Epithelial cell of proximal tubule (primary cell): ENCODE data around the gene ZNF148. TPM values are rescaled to one million over a fixed set of nuclear protein-coding genes. Genes with fewer than 3 reads are reported as not detected.

Experiments used
- DNase-seq: peaks from one replicate; pipeline ENCODE4 v3.0.0-alpha.2; 2011; ENCODE audit warnings: low read depth
- H3K4me3 ChIP-seq: 2 replicates; pipeline ENCODE4 v1.5.1; 2011; ENCODE audit warnings: low read depth, mild to moderate bottlenecking, low read length
- total RNA-seq: library from RNA; depleted of rRNA; stranded (reverse); fragments of >200 nt; gene quantifications from 2 replicates; pipeline ENCODE4 v1.2.3, GENCODE V29; 2015
- TF ChIP-seq, protein P1 (sequence below): conservative IDR thresholded peaks from 2 replicates; pipeline ENCODE4 v1.5.1; 2012; ENCODE audit warnings: low read depth, mild to moderate bottlenecking, low read length

ZNF148 gene
- total RNA-seq, 1 donor from 2014 or later: 16.3 TPM

DNA sequence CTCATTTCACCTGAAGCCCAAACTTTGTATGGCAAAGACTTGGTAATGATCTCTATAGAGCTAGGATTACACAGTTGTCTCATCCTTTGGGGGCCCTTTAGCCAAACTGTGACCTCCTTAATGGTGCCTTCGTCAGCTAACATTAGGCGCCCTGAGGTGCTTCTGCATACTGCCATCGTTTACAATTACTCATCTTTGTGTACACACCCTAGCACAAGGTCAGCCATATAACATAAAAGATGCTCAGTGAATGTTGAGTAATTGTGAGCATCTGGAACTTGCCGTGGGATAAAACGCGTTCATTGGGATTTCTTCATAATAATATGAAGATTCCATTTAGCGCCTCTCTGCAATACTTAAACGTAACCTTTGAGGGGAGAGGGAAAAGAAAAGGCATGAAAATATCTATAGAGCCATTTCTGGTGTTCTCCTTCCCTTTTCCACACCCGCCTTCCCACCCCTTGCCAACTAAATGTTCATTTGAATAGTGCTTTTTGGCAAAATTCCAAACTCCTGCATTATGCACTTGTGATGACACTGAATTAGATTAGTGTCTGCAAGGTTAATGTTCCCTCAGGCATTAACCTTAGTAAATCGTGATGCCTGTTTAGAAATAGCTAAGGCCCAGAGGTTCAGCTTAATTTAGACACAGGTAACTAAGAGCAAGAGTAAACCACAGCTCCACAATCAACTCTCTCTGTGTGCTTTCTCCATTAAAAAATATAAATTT lies 990 bp upstream of the ZNF148 start:
- TF ChIP-seq, protein P1, sequence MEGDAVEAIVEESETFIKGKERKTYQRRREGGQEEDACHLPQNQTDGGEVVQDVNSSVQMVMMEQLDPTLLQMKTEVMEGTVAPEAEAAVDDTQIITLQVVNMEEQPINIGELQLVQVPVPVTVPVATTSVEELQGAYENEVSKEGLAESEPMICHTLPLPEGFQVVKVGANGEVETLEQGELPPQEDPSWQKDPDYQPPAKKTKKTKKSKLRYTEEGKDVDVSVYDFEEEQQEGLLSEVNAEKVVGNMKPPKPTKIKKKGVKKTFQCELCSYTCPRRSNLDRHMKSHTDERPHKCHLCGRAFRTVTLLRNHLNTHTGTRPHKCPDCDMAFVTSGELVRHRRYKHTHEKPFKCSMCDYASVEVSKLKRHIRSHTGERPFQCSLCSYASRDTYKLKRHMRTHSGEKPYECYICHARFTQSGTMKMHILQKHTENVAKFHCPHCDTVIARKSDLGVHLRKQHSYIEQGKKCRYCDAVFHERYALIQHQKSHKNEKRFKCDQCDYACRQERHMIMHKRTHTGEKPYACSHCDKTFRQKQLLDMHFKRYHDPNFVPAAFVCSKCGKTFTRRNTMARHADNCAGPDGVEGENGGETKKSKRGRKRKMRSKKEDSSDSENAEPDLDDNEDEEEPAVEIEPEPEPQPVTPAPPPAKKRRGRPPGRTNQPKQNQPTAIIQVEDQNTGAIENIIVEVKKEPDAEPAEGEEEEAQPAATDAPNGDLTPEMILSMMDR: no peak
- no peak for DNase-seq
- peak overlapping the region; percentile 64 for H3K4me3 ChIP-seq

DNA sequence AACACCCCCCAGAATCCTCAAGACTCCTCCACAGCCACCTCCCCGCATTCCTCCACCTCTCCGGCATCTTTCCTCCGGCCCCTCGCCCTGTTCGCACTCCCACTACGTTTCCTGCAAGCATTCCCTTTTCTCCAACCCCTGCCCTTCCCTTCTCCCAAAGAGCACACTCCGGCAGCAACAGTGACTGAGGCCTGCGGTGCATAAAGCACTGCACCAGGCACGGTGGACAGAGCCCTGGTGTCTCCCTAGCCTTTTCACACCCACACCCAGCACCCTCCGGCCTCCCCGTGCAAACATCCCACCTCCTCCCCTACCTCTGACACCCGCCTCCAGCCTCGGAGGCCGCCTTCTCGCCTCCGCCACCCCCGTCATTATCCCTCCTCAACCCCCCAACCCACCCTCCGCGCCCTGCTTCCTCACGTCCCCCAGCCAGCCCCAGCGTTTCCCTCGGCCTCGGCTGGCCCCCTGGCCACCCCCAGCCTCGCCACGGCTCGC lies 577 bp downstream of the ZNF148 start:
- peak overlapping the region; percentile 64 for H3K4me3 ChIP-seq
- TF ChIP-seq, protein P1: no peak
- no peak for DNase-seq

DNA sequence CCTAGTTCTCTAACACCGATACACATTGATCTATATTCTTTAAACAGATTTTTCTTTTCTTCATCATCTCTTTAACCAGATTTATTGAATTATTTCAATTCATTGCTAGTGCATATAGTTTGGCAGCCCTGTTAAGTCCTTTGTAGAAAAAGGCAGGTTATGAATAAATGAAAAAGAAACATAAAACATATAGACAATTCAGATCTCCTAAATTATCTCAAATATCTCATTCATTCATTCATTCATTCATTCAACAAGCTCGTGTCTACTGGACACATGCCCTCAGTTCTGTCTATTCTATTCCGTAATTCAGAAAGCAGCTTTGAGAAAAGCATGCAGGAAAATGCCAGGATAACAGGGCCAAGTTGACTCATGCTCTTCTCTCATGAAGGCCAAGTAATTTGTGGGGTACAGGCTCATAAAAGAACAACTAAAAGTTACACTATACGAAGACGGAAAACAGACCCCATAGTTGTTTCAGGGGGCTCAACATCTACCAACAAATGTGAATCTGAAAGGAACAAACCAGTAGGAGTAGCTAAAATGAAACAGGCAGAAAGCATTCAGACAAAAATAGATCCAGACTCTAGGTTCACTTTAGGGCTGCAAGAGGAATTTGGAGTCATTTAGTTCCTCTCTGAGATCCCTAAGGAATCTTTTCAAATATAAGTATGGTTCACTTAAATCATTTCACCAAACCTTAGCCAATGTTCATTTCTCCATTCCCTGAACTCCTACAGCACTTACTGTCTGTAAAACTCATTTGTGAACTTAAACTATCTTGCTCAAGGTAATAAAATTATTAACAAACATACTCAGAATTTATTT lies 7.5 kb downstream of the ZNF148 start:
- TF ChIP-seq, protein P1: no peak
- no peak overlapping the region for H3K4me3 ChIP-seq
- no peak for DNase-seq

DNA sequence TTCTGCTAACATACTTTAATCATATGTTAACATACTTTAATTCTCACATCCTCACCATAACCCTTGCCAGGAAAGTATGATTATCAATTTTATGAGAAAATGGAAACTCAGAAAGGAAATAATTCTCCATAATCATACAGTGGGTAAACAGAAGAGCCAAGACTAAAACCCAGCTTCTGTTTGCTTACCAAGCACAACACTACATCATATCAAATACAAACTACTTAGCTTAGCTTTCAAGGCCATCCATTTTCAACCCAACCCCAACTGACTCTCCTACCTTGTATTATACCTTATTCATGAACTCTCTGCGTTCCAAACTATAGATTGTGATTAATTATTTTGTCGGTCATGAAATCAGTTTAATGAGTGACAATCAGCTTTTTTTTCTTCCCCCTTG lies 9.0 kb downstream of the ZNF148 start:
- no peak for DNase-seq
- TF ChIP-seq, protein P1: no peak
- H3K4me3 ChIP-seq: no peak overlapping the region

DNA sequence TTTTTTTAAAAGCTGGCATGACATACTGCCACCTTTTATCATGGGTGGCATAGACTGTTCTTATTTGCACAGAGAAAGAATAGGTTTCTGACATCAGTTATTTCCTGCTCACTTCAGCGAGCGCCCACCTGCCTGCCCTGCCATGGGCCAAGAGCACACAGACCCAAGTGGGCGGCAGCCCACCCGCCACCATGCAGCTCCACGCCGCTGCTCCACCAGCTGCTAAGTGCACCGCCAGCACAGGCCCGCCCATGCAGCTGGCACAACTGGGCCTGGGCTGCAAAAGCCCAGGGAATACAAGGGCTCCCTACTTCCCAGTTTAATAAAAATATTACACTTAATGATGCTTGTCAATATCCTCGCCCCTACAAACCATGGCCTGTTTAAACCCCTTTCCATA lies 15.4 kb downstream of the ZNF148 start:
- no peak for DNase-seq
- TF ChIP-seq, protein P1: no peak
- no peak overlapping the region for H3K4me3 ChIP-seq

DNA sequence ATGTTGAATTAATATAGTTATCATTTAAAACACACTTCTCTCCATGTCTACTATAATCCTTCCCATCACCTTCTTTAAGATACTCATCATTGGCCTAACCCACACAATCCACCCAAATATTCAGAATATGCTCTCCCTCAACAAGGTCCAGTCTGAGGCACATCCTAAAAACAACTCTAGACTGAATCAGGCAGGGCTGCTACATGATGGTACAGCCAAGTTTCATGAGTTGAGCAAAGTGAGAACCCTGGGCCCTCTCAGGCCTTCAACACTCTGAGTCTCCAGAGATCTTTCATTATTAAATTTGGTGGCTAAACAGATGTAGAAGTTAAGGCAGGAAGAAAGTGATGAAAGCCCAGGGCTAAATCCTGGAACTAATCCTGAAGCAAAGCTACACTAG lies 16.2 kb downstream of the ZNF148 start:
- TF ChIP-seq, protein P1: no peak
- no peak overlapping the region for H3K4me3 ChIP-seq
- no peak for DNase-seq
